Ovary (tissue), 3 donors: Measurements from ENCODE around the gene FAM193A.

ENCODE experiments used
- CTCF ChIP-seq, 3 donors: fragments of 450-650 bp in 2 of 3; fragments of 200-600 bp in 1 of 3; IDR thresholded peaks; one replicate each; pipeline versions ENCODE4 v1.5.1 to v1.8.0; 2016 to 2022; ENCODE audit warnings: antibody characterized with exemption in 3 of 3, mild to moderate bottlenecking in 1 of 3
- POLR2A ChIP-seq: fragments of 450-650 bp; IDR thresholded peaks from one replicate; pipeline ENCODE4 v1.6.1; 2017; ENCODE audit warnings: antibody characterized with exemption, mild to moderate bottlenecking, moderate library complexity
- donor health status: DM: no; HTN: no; CAD: no.

GRCh38 chr4:2647403-2648158 lies 111.1 kb downstream of the FAM193A start:
- TF ChIP-seq POLR2A (no peak), CTCF (IDR thresholded peaks at IDR 0.05) (no peak)
